Activated T-helper 9 cell treated with anti-CD3 and anti-CD28 coated beads, Interleukin-2, amount 50 U/mL, for 16 hours (primary cell): Measurements from ENCODE around the gene MRPS34.

Experiments
- DNase-seq: peaks from one replicate; pipeline ENCODE4 v3.0.0-alpha.2; 2020; ENCODE audit warnings: low read depth

The MRPS34 gene

DNA sequence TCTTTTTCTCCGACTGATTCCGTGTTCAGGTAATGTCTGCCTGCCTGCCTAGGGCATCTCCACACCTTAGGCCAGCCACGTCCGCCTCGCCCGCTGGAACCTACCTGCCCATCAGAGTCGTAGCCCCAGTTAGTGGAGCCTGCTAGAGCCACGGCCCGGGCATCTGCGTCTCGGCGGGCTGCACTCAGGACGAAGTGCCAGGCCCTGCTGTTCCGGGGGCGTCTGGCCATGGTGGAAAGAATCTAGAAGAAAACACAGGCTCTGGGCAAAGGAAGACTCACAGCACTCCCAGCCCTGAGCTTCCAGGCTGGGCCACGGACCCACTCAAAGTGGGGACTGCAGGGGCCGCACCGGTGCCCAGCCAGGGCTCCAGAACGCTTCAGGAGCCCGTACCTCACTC, 8.3 kb upstream of the MRPS34 start:
- DNase-seq: no peak

DNA sequence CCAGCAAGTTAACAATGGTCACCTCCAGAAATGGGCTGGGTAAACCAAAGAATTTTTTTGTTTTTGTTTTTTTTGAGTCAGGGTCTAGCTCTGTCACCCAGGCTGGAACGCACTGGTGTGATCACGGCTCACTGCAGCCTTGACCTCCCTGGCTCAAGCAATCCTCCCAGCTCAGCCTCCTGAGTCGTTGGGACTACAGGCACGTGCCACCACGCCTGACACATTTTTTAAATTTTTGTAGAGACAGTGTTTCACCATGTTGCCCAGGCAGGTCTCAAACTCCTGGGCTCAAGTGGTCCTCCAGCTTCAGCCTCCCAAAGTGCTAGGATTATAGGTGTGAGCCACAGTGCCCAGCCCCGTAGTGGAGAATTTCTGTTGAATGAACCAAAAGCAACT, 7.7 kb upstream of the MRPS34 start:
- DNase-seq: no peak

DNA sequence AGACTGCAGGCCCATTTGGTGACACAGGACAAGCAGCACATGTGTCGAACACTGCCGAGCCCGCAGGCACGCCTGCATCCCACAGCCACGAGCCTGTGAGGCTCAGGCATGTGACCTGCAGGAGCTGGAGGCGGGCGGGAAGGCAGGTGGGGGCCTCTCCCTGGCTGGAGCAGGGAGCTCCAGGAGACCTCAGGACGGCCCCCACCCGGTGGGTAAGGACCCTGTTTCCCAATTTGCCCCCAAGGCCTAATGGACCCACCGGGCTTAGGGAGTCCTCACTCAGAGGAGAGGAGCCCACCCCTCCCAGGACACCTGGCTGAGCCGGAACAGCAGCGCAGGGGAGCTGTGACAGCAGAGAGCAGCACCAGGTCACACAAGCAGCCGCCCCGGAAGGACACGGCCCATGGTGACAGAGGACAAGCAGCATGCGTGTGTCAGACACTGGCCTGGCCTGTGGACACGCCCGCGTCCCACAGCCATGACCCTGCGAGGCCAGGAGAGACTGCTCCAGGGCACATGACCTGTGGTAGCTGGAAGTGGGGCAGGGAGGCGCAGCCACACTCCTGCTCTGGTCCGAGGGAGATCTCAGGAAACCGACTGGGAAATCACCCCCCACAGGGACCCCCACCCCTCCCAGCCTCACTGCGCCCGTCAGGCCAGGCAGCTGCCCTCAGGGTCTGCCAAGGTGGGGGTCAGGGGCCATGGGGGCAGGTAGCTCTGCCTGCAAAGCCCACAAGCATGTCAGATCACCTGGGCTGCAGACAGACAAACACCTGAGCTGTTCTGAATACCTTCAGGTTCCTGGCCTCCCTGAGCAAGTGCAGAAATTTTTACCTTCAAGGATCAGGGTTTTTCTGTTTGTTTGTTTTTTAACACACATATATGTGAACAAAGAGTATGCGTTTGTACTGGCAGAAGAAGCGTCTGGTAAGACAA, 7.1 kb upstream of the MRPS34 start:
- DNase-seq: no peak

DNA sequence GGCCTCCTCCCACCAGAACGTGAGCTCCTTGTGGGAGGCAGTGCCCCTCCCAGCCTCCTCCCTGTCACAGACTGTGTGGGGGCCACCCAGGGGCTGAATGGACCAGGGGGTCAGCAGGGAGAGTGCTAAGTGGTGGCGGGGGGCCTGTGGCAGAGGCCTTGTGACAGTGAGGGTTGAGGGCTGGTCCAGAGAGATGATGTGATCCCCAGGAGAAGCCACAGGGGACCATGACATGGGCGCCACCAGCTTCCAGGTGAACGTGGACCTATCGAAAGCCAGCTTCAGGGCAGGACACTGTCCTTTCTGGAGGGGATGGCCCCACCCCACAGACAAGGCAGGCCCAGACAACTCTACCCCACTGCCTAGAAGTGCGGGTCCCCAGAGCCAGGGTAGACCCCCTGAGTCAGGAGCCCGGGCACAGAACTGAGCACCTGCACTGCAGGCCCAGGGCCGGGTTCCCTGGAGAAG, 6.3 kb upstream of the MRPS34 start:
- DNase-seq: no peak

DNA sequence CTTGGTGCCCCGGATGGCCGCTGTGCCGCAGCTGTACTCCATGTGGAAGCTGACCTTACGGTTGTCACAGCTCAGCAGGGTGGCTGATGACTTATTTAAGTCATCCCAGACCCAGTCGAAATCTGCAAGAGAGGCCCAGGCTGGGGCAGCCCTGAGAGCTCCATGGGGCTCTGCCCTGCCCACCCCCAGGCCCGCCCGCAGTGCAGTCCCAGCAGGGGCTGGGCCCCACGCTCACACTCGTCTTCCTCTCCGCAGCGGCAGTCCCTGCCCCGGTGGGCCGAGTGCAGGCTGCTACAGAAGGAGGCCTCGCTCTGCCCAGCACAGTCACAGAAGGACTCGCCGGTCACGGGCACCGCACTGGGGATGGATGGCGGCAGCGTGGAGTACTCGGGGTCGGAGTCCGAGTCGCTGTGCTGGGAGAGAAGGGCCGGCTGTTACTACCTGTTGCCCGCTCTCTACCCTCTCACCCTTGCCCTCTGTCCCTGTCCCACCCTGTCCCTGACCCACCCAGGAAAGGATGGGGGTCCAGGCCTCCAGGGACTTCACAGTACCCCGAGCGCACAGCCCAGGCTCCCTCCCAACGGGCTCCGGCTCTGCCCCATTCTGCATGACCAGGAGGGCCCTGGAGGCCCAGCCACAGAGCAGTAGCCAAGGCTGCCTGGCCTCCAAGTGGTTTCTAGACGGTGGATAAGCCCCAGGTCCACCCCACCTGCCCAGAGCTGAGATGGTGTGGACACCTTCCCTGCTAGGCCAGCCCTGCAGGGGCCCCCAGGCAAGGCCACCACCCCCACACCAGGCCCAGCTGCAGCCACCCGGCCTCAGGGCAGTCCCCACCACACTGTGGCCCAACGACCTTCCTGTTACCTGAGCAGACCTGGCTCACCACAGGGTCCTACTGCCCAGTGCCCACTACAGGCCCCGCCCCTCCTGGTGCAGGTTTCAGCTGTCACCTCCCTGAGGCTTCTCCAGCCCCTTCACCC, 5.6 kb upstream of the MRPS34 start:
- no peak for DNase-seq

DNA sequence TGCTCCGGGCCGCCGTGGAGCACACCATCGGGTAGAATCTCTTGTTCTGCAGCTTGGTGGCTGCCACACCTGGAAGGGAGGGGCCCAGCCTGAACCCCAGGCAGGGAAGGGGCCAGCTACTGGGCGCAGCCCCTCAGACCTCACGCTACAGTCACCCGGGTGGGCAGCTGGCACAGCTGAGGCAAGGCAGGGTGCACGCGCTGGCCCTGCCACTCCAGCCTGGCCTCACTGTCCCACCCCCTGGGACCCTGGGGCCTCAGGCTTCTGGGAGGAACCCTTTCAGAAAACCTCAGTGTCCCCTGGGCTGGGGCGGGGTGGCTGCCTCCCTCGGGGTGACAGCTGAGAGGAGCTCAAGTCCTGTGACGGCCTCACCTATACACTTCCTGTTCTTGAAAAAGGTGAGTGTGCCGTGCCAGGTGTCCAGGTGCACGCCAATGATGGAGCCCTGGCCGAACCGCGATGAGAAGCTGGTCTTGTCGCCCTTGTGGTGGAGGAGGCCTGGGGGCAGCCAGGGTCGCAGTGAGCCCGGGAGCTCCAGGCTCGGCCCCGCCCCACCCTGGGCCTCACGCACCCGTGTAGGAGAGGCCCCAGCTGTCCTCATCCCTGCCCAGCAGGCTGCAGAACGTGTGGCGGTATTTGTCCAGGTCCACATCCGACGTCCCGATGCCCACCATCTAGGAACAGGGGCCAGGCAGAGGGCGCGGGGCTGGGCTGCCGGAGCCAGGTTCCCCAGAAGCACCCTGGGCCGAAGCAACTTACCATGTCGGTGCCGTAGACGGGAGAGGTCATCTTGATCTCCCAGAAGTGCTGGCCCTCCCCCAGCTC, 4.7 kb upstream of the MRPS34 start:
- no peak for DNase-seq

DNA sequence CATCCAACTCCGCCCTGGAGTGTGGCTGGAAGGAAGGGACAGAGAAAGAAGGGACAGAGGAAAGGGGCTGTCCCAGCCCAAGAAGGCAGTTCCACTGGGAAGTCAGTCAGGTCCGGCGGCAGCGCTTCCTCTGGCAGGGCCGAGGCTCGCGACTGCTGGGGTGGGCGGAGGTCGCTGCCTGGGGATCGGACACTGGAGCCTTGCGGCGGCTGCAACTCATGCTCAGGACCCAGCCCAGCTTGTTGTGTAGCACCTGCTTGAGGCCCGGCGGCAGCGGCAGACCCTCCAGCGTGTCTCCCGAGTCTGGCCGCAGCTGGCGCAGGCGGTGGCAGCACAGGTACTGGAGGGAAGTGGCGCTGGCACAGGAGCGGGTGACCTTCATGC, 4.0 kb upstream of the MRPS34 start:
- no peak for DNase-seq

DNA sequence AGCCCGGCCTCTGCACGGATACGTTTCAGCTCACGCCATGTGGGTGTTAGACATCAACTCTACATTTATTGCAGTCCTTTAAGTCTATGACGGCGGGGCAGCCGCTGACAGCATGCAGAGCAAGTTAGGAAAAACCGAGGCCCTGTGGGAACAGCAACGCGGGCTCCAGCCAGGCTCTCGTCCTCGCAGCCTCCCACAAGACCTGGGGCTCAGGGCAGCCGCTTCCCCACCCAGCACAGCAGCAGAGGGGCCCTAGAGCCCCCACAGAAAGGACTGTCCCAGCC, 3.7 kb upstream of the MRPS34 start:
- no peak for DNase-seq

DNA sequence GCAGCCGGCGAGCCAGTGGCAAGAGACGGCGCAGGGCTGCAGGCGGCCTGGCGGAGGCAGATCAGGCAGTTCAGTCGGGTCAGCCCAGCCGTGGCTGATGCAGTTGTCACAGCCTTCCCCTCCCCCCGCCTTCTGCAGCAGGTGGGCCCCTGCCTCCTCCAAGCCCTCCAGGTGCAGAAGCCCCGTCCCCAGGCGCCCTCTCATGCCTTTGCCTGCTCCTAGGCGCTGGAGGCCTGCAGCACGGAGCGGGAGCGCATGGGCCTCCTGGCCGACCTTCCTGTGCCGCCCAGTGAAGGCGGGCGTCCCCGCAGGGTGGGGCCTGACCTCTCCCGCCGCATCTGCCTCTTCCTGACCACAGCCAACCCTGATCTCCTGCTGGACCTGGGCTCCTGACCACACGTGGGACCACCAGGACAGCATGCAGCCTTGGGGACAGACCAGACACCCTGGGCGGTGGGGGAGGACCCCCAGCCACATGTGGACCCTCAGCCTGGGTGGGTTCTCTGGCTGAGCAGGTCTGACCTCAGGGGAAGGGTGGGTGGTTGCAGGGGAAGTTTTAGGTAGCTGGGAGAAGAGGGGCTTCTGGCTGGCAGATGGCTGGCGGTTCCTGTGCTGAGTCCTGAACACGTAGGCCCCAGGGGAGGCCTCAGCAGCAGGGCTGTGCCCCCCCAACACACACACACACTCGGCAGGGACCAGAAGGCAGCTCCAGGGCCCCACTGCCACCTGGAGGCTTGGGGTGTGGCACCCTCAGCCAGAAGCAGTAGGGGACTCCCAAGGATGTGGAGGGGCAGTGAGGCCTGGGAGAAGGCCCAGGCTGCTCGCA, 3.1 kb upstream of the MRPS34 start:
- no peak for DNase-seq

DNA sequence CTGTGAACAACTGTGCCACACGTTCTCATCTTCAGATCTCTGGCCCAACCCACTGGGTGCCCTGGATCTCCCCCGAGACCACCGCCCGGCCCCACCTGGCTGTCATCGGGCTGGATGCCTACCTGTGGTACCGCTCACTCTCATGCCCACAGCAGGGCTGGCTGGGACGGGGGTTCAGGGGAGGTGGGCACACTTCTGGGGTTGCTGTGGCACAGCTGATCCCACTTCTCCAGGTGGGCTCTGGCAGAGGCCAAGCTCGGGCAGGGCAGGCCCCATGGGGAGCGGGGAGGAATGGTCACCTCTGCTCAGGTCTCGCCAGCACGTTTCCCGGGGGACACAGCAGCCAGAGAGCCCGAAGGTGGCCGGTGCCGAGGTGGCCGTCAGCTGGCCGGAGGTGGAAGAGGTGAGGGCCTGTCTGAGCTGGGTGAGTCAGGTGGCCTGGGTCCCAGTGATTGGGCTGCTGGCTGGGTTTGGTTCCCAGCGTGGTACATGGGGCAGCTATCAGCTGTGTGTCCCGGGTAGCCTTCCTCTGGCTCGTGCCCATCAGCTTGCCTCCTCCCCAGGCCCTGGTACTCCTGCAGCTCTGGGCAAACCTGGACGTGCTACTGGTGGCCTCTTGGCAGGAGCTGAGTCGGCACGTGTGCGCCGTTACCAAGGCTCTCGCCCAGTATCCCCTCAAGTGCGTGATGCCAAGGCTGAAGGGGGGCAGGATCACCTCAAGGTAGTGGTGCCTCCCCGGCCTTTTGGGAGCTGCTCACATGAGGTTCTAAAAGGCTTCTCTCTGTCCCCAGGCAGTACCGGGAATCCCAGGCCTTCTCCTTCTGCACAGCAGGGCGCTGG, 2.3 kb upstream of the MRPS34 start:
- no peak for DNase-seq

DNA sequence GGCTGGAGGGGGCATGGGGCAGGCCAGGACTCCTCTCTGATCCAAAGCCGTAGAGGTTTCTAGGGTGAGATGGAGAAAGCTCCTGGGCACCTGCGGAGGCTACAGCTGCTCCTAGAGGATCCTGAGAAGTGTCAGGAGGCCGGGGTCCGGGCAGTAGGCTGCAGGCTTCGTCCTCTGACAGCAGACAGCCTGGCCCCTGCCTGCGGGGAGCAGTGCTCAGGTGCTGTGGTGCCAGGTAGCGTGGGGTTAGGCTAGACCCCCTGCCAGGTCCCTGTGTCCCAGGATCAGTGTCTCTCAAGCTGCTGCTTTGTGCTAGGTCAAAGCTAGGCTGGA, 1.5 kb upstream of the MRPS34 start:
- no peak for DNase-seq

DNA sequence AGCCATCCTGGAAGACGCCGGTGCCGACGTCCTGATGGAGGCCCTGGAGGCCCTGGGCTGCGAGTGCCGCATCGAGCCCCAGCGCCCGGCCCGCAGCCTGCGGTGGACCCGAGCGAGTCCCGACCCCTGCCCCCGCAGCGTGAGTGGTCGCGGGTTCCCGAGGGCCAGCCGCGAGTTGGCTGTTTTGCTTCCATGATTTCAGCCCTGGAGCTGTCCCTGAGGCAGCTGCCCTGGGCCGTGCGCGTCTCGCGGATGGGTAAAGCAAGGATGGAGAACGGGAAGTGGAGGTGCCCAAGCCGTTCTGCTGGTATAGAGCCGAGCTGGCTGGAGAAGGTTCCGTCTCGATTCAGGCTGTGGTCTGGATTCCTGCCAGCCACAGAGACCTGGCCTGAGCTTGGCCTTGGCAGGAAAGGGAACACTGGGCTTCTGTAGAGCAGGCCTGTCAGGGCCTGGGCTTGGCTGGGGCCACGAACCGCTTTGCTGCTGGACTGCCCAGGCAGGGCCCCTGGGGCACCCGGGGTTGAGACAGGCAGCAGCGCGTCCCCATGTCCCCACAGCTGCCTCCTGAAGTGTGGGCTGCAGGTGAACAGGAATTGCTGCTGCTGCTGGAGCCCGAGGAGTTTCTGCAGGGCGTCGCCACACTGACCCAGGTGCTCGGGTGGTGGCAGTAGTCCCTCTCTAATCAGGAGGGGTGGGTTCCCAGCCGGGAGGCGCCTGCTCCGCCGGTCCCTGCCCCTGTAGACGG, 941 bp upstream of the MRPS34 start:
- no peak for DNase-seq

DNA sequence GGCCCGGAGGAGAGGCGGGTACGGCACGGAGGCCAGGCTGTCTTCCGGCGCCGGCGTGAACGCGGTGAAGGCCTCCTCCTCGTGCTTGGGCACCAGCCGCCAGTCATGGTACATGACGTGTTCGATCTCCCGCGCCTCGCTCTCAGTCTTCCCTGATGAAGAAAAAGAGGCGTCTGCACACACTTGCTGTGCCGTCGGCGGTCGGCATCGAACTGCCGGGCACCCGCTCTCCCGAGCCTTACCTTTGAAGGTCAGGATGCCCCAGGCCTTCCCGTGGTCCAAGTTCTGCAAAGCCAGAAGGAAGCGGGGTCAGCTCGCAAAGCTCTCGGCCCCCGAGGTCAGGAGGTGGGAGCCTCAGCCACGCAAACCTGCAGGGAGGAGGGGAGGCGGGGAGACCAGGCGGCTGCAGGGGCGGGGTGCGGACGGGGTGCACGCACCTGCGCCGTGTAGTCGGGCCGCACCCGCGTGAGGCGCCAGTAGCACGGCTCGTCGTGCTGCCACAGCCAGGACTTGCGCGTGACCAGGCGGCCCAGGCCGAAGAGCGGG, 499 bp downstream of the MRPS34 start, which contains the start of gene EME2:
TSS of gene EME2 (plus strand) at position 449 of the 546 bp plus-strand sequence. CDS start 418 bp downstream, outside the sequence.
- peak; percentile 41 for DNase-seq

DNA sequence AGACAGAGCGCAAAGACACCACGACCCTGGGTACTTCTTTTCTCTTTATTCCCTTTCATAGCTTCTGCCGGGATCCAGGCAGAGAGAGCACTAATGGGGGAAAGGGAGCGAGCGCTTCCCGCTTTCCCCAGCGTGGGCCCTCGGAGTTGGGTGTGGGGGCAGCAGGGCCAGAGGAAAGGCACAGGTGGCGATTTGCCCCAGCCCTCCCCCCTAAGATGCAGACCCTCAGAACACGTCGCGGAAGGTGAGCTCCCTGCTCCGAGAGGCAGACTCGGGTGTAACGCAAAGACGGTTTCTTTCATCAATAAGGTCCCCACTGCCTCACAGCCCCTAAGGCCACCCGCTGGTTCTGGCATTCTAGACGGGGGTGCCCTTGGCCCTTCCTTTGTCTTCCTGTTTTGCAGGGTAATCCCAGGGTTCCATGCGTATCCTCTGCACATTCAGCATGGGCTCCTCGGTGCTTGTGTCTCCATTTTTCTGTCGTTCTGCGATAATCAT, 1.0 kb downstream of the MRPS34 start:
- DNase-seq: no peak

DNA sequence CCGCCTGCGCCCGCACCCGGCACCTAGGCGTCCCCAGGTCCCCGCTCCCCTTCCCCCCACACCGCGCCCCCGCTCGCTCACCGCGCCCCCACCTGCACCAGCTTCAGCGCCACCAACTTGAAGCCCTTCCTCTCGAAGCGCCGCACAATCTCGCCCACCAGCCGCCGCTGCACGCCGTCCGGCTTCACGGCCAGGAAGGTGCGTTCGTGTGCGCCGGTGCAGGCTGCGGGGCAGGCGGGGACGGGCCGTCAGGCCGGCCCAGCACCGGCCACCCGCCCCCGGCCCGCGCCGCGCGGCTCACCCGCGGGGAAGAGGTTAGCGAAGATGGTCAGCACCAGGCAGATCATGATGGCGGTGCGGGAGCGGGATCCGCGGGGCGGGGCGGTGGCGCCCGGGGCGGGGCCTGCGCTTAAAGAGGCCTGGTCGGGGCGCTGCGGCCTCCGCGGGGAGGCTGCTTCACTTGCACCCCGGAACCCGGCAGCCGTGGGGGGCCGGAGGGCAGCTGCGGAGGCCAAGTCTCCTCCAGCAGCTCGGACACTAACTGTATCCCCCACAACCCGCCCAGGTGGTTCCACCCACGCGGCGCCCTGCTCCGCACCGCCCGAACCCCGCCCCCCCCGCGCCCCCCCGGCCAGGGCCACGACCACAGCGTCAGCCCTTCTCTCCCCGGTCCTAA, 1.6 kb downstream of the MRPS34 start, which contains the start of gene NME3:
TSS of gene NME3 (minus strand) at position 356 of the 676 bp plus-strand sequence. CDS start at position 347, 9 bp downstream.
- DNase-seq: peak; percentile 70

DNA sequence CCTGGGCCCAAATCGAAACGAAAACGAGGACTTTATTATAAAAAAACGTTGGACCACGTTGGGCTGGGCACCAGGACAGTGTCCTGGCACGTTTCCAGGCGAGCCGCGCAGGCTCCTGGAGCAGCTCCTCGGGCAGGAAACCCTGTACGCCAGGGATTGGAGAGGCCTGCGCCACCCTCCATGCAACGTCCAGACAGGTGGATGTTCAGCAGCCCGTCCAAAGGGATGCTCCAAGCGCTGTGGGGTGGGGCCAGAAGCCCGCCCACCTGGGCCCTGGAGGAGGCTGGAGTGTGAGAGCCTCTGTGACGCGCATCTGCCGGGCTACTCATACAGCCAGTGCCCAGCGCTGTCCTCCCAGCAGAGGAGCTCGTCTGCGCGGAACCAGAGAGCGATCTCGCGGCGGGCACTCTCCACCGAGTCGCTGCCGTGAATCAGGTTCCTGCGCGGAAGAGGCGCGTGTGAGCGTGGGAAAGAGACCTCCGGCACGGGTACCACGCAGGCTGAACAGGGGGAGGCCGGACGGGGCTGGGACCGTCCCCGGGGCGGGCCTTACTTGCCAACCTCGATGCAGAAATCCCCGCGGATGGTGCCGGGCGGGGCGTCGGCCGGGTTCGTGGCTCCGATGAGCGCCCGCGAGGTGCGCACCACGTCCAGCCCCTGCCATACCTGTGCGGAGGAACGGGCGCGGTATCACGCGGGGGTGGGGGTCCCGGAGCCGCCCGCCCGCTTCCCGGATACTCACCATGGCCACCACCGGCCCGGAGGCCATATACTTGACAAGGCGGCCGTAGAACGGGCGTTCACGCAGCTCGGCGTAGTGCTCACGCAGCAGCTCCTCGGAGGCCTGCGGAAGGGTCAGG, 2.4 kb downstream of the MRPS34 start:
- peak; percentile 47 for DNase-seq
